IMR-90 (cell line): Measurements from ENCODE around the gene MTREX.

Experiments used
- BHLHE40 ChIP-seq: fragments of 150-350 bp; IDR thresholded peaks from 2 replicates; pipeline ENCODE4 v1.6.1; 2016; ENCODE audit warnings: mild to moderate bottlenecking, low read depth, low read length
- POLR2A ChIP-seq: IDR thresholded peaks from 2 replicates; pipeline ENCODE4 v1.6.1; 2012; ENCODE audit warnings: mild to moderate bottlenecking, low read depth, low read length
- TF ChIP-seq, protein P1 (sequence below): fragments of 150-350 bp; IDR thresholded peaks from 2 replicates; pipeline ENCODE4 v1.6.1; 2016; ENCODE audit warnings: low read depth, mild to moderate bottlenecking, low read length, moderate library complexity, borderline replicate concordance
- TF ChIP-seq, protein P2 (sequence below): conservative IDR thresholded peaks from 2 replicates; pipeline ENCODE4 v1.5.1; 2012; ENCODE audit warnings: mild to moderate bottlenecking, low read depth, low read length, improper control_type of control experiment

DNA sequence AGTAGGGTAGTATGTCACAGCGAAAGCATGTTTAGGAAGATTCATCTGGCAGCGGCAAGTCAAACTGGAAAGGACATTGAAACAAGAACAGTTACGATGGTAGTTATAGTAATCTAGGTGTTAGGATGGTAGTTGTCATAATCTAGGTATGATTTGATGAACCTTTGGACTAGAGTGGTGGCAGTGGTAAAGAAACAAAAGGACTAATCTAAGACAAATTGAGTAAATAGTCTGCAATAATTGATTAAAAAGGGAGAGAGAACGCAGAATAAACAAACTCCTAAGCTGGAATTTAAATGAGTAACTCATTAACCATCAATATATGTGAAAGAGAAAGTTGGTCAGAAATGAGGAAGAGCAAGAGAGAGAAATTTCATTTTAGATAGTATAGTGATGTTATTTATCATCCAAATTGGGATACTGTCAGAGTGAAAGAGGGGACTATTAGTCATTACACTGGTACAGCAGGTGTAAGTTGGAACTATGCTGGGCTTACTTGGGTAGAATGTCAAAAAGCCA, 56.8 kb downstream of the MTREX start:
- TF ChIP-seq, protein P1, sequence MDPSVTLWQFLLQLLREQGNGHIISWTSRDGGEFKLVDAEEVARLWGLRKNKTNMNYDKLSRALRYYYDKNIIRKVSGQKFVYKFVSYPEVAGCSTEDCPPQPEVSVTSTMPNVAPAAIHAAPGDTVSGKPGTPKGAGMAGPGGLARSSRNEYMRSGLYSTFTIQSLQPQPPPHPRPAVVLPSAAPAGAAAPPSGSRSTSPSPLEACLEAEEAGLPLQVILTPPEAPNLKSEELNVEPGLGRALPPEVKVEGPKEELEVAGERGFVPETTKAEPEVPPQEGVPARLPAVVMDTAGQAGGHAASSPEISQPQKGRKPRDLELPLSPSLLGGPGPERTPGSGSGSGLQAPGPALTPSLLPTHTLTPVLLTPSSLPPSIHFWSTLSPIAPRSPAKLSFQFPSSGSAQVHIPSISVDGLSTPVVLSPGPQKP, result no peak
- no peak for TF ChIP-seq BHLHE40
- TF ChIP-seq POLR2A, result no peak
- TF ChIP-seq, protein P2, sequence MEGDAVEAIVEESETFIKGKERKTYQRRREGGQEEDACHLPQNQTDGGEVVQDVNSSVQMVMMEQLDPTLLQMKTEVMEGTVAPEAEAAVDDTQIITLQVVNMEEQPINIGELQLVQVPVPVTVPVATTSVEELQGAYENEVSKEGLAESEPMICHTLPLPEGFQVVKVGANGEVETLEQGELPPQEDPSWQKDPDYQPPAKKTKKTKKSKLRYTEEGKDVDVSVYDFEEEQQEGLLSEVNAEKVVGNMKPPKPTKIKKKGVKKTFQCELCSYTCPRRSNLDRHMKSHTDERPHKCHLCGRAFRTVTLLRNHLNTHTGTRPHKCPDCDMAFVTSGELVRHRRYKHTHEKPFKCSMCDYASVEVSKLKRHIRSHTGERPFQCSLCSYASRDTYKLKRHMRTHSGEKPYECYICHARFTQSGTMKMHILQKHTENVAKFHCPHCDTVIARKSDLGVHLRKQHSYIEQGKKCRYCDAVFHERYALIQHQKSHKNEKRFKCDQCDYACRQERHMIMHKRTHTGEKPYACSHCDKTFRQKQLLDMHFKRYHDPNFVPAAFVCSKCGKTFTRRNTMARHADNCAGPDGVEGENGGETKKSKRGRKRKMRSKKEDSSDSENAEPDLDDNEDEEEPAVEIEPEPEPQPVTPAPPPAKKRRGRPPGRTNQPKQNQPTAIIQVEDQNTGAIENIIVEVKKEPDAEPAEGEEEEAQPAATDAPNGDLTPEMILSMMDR, result no peak
